WI38 (cell line): ENCODE measurements around the gene HDAC4.
"Not testable (repeated sequence)": the region's sequence is repeated elsewhere in the genome, so short reads cannot be mapped to it uniquely, and the experiment has no call there.

Experiments used
- H3K4me3 ChIP-seq: 2 replicates; pipeline ENCODE4 v1.5.1; 2011; ENCODE audit warnings: low read depth, mild to moderate bottlenecking, control low read depth, low read length
- TF ChIP-seq, protein P1 (sequence below): IDR thresholded peaks from 2 replicates; pipeline ENCODE4 v1.5.1; 2012; ENCODE audit warnings: low read depth, mild to moderate bottlenecking, control low read depth, low read length

The HDAC4 gene

DNA sequence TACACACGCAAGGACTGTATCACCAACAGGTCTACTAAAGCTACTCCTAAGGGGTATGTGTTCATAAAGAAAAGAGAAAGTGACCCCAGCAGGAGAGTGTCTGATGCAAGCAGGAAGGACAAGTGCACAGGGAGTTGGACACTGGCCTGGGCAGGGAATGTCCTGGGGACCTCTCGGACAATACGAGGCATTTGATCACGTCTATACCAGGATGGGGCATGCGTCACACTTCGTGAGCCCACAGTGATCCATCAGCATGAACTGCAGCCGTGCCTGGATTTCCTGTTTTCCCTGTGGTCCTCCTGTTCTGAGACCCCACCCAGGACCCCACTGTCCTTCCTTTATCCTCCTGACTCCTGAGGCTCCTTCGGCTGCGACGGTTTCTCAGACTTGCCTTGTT is 113.9 kb downstream of the HDAC4 start:
- H3K4me3 ChIP-seq, result no peak overlapping the region
- TF ChIP-seq, protein P1, sequence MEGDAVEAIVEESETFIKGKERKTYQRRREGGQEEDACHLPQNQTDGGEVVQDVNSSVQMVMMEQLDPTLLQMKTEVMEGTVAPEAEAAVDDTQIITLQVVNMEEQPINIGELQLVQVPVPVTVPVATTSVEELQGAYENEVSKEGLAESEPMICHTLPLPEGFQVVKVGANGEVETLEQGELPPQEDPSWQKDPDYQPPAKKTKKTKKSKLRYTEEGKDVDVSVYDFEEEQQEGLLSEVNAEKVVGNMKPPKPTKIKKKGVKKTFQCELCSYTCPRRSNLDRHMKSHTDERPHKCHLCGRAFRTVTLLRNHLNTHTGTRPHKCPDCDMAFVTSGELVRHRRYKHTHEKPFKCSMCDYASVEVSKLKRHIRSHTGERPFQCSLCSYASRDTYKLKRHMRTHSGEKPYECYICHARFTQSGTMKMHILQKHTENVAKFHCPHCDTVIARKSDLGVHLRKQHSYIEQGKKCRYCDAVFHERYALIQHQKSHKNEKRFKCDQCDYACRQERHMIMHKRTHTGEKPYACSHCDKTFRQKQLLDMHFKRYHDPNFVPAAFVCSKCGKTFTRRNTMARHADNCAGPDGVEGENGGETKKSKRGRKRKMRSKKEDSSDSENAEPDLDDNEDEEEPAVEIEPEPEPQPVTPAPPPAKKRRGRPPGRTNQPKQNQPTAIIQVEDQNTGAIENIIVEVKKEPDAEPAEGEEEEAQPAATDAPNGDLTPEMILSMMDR, result no peak

DNA sequence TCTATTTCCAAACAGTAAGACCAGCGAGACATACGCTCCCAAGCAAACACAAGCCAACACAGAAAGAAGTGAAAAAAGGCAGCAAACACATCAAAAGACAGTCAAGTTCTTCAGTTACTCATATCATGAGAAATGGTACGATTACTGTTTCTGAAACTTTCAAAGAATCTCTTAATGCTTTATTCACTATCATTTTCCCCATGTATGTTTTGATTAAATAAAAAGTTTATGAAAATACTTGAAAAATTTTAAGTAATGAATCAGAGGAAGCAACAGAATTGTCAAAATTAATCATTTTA is 114.9 kb downstream of the HDAC4 start:
- no peak overlapping the region for H3K4me3 ChIP-seq
- TF ChIP-seq, protein P1, result no peak

DNA sequence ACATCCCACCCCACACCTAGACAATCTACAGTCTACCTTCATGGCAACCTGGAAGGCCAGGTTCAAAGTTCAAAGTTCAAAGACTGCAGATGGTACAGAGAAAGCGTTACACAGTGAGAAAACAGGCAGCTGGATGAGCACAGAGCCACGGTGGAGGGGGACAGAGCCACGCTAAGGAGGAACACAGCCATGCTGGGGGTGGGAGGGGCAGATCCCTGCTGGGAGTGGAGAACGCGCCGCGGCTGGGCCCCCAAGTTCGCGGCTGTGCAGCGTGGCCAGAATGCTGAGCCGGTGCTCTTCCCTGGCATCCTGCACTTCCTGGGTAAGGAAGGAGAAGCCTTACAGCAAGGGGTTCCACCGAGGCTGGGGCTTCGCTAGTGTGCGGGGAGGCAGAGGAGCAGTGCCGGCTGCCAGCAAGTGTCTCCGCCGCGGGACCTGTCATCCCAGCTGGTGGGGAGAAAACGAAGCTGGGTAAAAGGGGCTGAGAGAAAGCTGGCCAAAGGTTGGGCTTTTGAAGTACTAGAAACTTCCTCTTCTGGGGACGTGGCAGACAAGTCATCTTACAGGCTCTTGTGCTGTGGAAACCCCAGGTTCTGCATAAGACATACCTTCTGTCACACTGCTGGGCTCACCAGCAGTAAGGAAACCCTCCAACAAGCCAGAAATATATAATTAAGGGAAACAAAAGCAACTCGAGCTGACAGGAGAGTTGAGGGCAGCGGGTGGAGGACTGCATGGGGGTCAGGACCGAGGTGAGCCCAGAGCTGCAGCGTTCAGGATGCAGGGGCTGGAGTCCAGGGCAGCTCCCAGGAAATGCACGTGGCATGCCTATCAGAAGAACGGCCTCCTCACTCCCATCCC is 115.5 kb downstream of the HDAC4 start:
- TF ChIP-seq, protein P1, result no peak
- no peak overlapping the region for H3K4me3 ChIP-seq

DNA sequence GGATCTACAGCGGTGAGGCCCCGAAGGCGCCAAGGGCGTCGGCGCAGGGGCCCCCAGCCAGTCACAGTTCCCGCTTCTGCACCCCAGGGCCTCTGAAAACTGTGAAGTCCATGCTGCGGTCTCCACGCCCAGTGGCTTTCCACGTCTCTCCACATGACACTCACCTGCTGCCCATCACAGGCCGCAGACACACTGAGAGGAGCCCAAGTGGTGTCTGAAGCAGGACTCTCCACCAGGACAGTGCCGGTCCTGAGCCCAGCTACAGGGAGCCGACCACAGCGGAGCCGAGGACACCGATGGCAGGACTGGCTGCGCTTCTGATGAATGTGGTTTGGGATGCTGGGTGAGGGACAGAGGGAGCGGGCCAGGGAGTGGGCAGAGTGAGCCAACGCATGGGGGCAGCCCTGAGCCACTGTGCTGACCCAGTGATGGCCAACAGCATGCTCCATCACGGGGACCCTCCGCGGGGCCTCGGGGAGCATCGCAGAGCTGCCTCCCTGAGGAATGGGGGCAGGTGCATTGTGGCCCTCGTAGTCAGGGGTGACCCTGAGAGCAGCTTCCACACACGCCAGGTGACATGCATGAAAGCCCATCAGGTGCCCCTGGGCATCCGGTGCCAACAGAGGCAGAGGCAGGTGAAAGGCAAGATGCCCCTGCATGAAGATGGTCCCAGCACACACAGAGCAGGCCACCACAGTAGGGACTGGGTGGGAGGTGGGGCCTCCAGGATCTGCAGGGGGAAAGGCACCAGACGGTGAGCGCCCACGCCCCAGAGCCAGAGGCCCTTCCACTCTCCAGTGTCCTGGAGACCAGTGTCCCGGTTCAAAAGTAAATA is 116.6 kb downstream of the HDAC4 start:
- TF ChIP-seq, protein P1, result no peak
- no peak overlapping the region for H3K4me3 ChIP-seq

DNA sequence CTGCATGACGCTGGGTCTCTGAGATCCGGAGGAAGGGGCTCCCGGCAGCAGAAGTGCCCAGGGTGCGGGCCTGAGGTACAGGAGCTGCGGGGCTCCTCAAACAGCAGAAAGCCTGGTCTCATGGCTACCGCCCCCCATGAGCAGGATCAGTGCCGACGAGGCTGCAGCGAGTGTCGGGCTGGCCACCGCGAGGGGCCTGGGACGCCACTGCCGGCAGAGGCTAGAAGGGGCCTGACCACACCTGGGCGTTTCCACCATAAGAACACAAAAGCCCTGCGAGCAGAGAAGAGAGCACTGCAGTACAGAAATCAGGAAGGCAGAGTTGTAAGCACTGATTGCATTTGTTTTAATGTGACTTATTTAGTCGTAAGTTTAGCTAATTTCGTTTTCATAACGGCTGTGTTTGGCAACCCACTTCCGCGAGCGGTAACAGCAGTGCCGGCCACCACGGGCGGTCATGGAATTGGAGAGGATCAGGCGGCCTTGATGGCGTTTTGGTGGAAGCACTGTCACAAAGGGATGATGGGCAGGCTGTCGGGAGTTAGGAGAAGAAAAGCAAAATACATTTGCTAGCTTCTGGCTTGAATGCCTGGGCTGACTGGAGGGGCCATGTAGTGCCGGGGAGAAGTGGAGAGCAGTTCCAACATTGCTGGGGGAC is 117.4 kb downstream of the HDAC4 start:
- TF ChIP-seq, protein P1, result no peak
- H3K4me3 ChIP-seq, result no peak overlapping the region

DNA sequence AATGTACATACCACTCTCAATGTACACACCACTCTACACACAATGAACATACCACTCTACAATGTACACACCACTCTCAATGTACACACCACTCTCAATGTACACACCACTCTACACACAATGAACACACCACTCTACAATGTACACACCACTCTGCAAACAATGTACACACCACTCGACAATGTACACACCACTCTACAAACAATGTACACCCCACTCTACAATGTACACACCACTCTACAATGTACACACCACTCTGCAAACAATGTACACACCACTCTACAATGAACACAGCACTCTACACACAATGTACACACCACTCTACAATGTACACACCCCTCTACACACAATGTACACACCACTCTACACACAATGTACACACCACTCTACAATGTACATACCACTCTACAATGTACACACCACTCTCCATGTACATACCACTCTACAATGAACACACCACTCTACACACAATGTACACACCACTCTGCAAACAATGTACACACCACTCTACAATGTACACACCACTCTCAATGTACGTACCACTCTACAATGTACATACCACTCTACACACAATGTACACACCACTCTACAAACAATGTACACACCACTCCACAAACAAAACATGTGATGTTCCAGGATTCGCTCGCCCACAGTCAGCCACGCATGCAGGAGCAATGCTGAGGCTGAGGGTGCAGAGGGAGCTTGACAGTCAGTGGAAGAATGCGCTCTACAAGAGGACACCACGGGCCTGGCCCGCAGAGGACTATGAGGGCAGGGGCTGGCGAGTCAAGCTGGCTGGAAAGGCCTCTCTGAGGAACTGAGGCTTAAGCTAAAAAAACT is 118.2 kb downstream of the HDAC4 start:
- no peak overlapping the region for H3K4me3 ChIP-seq
- TF ChIP-seq, protein P1, result no peak

DNA sequence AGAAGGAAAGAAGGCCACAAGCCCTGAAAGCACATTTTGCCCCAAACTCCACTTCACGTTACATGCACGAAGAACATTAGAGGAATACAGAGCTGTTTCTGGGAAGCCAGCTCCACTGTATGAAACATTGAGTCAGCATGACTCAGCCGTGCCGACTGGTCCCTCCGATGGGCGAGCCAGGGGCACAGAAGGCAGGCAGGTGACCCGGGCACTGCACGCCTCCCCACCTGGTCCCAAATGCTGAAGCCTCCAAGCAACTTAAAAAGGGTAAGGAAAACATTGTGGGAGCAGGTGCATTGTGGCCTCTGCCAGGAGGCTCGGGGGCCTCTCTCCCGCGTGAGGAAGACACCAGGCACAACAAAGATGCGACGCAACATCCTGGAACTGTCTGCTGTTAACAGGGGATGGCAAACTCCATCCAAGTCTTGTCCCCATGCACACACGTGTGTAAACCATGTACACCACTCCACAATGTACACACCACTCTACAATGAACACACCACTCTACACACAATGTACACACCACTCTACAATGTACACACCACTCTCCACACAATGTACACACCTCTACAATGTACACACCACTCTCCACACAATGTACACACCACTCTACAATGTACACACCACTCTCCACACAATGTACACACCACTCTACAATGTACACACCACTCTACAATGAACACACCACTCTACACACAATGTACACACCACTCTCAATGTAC is 120.4 kb downstream of the HDAC4 start:
- not testable (repeated sequence) for H3K4me3 ChIP-seq
